DMS79 (cell line): ENCODE results near the gene SLC35G4.
"Not testable (repeated sequence)": the region's sequence is repeated elsewhere in the genome, so short reads cannot be mapped to it uniquely, and the experiment has no call there.

ENCODE experiments used
- DNase-seq: peaks from one replicate; lab custom pipeline; 2025; lab: John Stamatoyannopoulos, UW

SLC35G4 gene

DNA sequence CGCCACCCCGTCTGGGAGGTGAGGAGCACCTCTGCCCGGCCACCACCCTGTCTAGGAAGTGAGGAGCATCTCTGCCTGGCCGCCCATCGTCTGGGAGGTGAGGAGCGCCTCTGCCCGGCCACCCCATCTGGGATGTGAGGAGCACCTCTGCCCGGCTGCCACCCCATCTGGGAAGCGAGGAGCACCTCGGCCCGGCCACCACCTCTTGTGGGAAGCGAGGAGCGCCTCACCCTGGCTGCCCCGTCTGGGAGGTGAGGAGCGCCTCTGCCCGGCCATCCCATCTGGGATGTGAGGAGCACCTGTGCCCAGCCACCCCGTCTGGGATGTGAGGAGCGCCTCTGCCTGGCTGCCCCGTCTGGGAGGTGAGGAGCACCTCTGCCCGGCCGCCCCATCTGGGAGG lies 4.6 kb downstream of the SLC35G4 start:
- not testable (repeated sequence) for DNase-seq

- DNase-seq, result not testable (repeated sequence)
These were observed 5.6 kb downstream of the SLC35G4 start for GRCh38 chr18:11614981-11615380.

DNA sequence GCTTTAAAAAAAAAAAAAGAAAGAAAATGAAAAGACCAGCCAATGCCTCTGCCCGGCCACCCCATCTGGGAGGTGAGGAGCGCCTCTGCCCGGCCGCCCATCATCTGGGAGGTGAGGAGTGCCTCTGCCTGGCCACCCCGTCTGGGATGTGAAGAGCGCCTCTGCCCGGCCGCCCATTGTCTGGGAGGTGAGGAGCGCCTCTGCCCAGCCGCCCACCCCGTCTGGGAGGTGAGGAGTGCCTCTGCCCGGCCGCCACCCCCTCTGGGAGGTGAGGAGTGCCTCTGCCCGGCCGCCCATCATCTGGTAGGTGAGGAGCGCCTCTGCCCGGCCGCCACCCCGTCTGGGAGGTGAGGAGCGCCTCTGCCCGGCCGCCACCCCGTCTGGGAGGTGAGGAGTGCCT lies 37.9 kb downstream of the SLC35G4 start:
- not testable (repeated sequence) for DNase-seq

DNA sequence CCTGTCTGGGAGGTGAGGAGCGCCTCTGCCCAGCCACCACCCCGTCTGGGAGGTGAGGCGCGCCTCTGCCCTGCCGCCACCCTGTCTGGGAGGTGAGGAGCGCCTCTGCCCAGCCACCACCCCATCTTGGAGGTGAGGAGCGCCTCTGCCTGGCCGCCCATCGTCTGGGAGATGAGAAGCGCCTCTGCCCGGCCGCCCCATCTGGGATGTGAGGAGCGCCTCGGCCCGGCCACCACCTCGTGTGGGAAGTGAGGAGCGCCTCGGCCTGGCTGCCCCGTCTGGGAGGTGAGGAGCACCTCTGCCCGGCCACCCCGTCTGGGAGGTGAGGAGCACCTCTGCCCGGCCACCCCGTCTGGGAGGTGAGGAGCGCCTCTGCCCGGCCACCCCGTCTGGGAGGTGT lies 38.4 kb downstream of the SLC35G4 start:
- DNase-seq, result not testable (repeated sequence)

GRCh38 chr18:11649839-11650238 lies 40.4 kb downstream of the SLC35G4 start:
- DNase-seq, result no peak

- DNase-seq, result no peak
These were observed 42.5 kb downstream of the SLC35G4 start for GRCh38 chr18:11651899-11652298.

GRCh38 chr18:11653521-11653920 lies 44.1 kb downstream of the SLC35G4 start:
- DNase-seq, result no peak

DNA sequence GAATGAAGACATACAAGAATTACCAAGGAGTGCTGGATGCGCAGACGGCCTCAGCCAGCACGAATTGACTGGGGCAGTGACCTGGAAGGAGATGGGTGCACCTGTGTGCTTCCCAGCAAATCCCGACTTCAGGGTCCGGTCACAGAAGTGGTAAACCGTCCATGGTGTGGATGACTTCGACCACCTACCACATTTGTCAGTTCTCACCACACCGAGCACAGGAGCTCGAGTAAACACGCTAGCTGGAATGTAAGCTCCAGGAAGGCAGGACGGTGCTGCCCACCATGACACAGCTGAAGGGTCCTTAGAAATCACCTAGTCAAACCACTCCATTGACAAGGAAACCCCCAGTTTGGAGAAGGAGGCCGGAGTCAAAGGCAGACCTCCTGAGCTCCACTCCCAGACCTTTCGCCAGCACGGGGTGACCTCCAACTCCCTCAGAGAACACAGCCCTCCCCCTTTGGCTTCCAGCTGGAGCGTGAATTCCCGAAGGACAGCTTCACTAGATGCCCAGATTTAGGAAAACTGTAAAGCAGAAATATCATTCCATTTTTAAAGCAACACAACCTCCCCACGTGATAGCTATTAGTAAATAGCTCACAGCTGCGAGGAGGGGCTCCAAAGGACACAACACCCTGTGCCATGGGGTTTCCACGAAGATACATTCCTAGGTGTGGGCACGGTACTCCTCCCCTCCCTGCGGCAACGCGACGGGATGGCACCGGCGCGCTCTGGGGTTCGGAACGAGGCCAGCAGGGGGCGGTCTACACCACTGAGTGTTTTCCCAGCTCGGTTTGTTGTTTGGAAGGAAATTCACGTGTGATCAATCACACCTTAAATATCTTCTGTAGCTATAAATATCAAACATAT lies 45.6 kb downstream of the SLC35G4 start:
- DNase-seq, result no peak

GRCh38 chr18:11655606-11655932 lies 46.2 kb downstream of the SLC35G4 start:
- DNase-seq, result no peak

GRCh38 chr18:11657152-11657551 lies 47.8 kb downstream of the SLC35G4 start:
- no peak for DNase-seq

DNA sequence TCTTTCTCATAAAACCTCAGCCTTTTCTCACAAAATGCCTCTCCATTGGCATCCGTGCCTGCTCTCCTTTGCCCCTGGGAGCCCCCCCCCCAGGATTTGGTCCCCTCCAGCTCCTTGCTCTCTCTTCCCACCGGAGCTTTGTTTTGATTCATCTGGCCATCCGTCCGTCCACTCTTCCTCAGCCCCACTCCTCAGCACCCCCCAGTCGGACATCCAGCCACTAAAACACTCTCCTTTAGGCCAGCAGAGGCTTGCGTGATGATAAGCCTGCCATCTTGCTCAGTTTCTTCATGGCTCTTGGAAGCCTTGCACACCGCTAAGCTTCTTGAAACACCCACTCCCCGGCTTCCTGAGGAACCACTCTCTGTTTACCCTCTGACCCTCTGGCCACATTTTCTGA lies 48.2 kb downstream of the SLC35G4 start:
- no peak for DNase-seq

DNA sequence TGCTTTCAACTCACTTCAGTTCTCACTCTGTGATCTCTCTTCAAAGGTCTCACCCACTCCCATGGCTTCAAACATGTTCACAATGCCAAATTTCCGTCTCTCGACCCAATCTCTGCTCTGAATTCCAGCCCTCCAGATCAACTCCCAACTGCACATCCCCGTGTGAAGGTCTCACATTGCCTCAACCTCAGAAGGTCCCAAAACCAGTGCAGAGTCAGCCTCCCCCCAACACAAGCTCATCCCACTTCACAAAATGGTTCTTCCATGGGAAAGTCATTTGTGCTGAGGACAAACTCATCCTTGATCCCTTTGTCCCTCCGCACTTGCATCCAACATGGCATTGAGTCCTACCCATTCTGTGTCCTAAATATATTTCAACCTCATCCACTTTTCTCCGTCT lies 48.6 kb downstream of the SLC35G4 start:
- no peak for DNase-seq

GRCh38 chr18:11658989-11659388 lies 49.6 kb downstream of the SLC35G4 start:
- no peak for DNase-seq
